ENCODE measurements around the gene LARP1. TPM values are rescaled to one million over a fixed set of nuclear protein-coding genes. Genes with fewer than 3 reads are reported as not detected.

LARP1 gene
- total RNA-seq, result 100 to 1,000 TPM; 225 to 339 TPM

GRCh38 chr5:154755361-154756008, at the start of gene LARP1:
Gene LARP1 (plus strand): TSS chr5:154755377. CDS start chr5:154755758, 381 bp downstream.
- Mint-ChIP-seq H3K27ac (peak within 1 kb of the TSS; percentile 99), H3K9me3 (ENCODE audit: low read depth) (no peaks in the 10 kb centered on the region), H3K36me3 (ENCODE audit: low read depth) (peaks cover 7% of the 10 kb centered on the region), H3K4me1 (peaks cover 41% of the 10 kb centered on the region), H3K4me3 (peak within 1 kb of the TSS; percentile 88), H3K27me3 (no peaks in the 10 kb centered on the region)
- ATAC-seq, result no peak
- CTCF ChIA-PET, result no interaction called here
- peak; percentile 57 for DNase-seq
- intact Hi-C loops (cut with DNase I, micrococcal nuclease), result loop anchor here (1.0 to 5.0 kb wide), 12 partner anchors 56 to 717 kb away; partner anchors contain the start of genes CNOT8 (in 2 of the 2), SAP30L (in 2 of the 2), FAM114A2 (in 1 of the 2) and GALNT10 (in 1 of the 2)
- POLR2A ChIA-PET, result no interaction called here

- no peak for ATAC-seq
- CTCF ChIA-PET, result no interaction called here
Measured at GRCh38 chr5:154706416-154706815, 48.8 kb upstream of the LARP1 start.

DNA sequence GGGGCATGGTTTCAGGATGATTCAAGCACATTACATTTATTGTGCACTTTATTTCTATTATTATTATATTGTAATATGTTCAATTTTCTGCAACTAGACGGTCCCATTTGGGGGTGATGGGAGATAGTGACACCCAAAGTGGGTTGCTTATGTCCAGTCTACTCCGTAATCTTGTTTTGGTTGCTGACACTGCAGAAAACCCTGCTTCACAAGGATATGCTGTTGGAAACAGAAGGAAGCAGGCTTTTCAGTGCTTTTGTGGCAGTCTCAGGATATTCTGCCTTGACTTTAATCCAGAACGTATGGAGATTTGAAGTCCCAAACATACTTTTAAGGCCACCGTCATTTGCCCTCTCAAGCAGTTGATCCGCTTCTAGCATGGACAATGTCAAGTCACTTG, 47.5 kb upstream of the LARP1 start:
- ChIA-PET POLR2A (no interaction called here), CTCF (no interaction called here)
- Mint-ChIP-seq H3K27ac (no peak overlapping the region), H3K36me3 (ENCODE audit: low read depth) (no peaks in the 10 kb centered on the region), H3K27me3 (no peaks in the 10 kb centered on the region), H3K9me3 (ENCODE audit: low read depth) (no peaks in the 10 kb centered on the region), H3K4me1 (no peaks in the 10 kb centered on the region), H3K4me3 (no peak overlapping the region)
- DNase-seq (no peak), ATAC-seq (no peak)
- intact Hi-C loops (cut with DNase I, micrococcal nuclease), result no loop called here

More at GRCh38 chr5:154706416-154706815, 48.8 kb upstream of the LARP1 start:
- H3K4me1 Mint-ChIP-seq, result no peaks in the 10 kb centered on the region
- H3K36me3 Mint-ChIP-seq (ENCODE audit: low read depth), result no peaks in the 10 kb centered on the region
- H3K27ac Mint-ChIP-seq, result no peak overlapping the region
- H3K4me3 Mint-ChIP-seq, result no peak overlapping the region
- intact Hi-C loops (cut with DNase I, micrococcal nuclease), result no loop called here
- POLR2A ChIA-PET, result no interaction called here
- H3K9me3 Mint-ChIP-seq (ENCODE audit: low read depth), result no peaks in the 10 kb centered on the region
- no peaks in the 10 kb centered on the region for H3K27me3 Mint-ChIP-seq
- DNase-seq, result no peak

GRCh38 chr5:154708207-154708606, 47.0 kb upstream of the LARP1 start:
- Mint-ChIP-seq H3K27me3 (no peaks in the 10 kb centered on the region), H3K4me1 (no peaks in the 10 kb centered on the region), H3K4me3 (no peak overlapping the region), H3K27ac (no peak overlapping the region), H3K36me3 (ENCODE audit: low read depth) (no peaks in the 10 kb centered on the region), H3K9me3 (ENCODE audit: low read depth) (no peaks in the 10 kb centered on the region)
- ATAC-seq (no peak), DNase-seq (no peak)
- intact Hi-C loops (cut with DNase I, micrococcal nuclease), result no loop called here
- CTCF ChIA-PET, result no interaction called here
- POLR2A ChIA-PET, result no interaction called here

DNA sequence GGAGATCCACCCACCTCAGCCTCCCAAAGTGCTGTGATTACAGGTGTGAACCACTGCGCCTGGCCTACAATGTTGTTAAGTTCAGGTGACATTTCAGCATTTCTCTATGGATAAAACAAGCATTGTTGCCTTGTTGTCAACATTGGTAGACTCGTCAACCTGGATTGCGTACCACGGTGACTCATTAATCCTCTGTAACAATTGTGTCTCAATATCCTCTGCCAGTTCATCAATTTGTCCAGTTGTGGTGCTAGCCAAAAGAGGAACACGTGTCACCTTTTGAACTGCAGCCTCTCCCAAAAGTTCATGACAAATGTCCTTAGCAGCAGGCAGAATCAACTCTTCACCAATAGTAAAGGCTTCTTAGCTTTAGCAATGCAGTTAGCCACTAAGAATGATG, 46.3 kb upstream of the LARP1 start:
- DNase-seq, result no peak
- H3K4me3 Mint-ChIP-seq, result no peak overlapping the region
- CTCF ChIA-PET, result interaction anchor here (1.0 kb wide), 1 partner anchor 59 kb away, joined by 5 read pairs; no protein-coding TSS in a partner anchor
- H3K27me3 Mint-ChIP-seq, result no peaks in the 10 kb centered on the region
- ATAC-seq, result no peak
- H3K27ac Mint-ChIP-seq, result no peak overlapping the region
- H3K4me1 Mint-ChIP-seq, result no peaks in the 10 kb centered on the region
- H3K9me3 Mint-ChIP-seq (ENCODE audit: low read depth), result no peaks in the 10 kb centered on the region
- intact Hi-C loops (cut with DNase I, micrococcal nuclease), result no loop called here
- POLR2A ChIA-PET, result no interaction called here
- no peaks in the 10 kb centered on the region for H3K36me3 Mint-ChIP-seq (ENCODE audit: low read depth)

DNA sequence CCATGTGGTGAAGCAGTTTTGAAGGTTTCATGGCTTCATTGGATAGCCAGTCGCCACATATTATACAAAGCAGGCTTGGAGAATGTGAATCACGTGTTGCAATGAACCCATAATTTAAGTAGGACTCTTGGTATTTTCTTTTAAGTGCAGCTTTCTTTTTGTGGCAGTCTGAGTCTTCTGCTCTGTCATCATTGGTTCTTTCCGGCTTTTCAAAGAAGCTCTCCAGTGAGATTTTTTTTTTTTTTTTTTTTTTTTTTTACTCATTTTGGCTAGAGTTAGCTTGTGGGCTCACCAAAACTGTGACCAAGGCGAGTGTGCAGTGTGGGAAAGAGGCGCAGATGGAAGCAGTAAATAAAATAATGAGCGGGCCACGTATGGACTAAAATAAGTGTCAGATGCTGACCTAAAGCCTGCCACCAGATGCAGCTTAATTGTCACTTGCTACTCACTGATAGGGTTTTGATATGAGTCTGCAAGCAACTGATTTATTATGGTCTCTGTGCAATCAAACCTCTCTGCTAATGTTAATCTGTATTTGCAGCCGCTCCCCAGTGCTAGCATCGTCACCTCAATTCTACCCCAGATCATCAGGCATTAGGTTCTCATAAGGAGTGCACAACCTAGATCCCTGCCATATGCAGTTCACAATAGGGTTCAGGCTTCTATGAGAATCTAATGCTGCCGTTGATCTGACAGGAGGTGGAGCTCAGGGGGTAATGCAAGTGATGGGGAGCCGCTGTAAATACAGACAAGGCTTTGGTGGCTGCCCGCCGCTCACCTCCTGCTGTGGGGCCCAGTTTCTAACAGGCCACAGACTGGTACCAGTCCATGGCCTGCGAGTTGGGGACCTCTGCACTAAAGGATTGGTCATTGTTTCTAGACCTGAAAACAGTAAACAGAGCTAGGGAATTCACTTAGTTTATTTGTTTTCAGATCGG, 45.5 kb upstream of the LARP1 start:
- ATAC-seq (no peak), DNase-seq (no peak)
- ChIA-PET CTCF (interaction anchor here (1.0 kb wide), 1 partner anchor 59 kb away, joined by 5 read pairs; no protein-coding TSS in a partner anchor), POLR2A (interaction anchor here (0.6 kb wide), 1 partner anchor 44 kb away, joined by 3 read pairs; no protein-coding TSS in a partner anchor)
- Mint-ChIP-seq H3K27me3 (no peaks in the 10 kb centered on the region), H3K4me1 (peaks cover 5% of the 10 kb centered on the region), H3K9me3 (ENCODE audit: low read depth) (no peaks in the 10 kb centered on the region), H3K4me3 (no peak overlapping the region), H3K36me3 (ENCODE audit: low read depth) (no peaks in the 10 kb centered on the region), H3K27ac (no peak overlapping the region)
- intact Hi-C loops (cut with DNase I, micrococcal nuclease), result no loop called here

- ChIA-PET CTCF (interaction anchor here (1.6 kb wide), 1 partner anchor 16 kb away, joined by 3 read pairs; no protein-coding TSS in a partner anchor), POLR2A (no interaction called here)
- H3K9me3 Mint-ChIP-seq (ENCODE audit: low read depth), result no peaks in the 10 kb centered on the region
- no peak overlapping the region for H3K27ac Mint-ChIP-seq
- H3K27me3 Mint-ChIP-seq, result no peaks in the 10 kb centered on the region
- no peak overlapping the region for H3K4me3 Mint-ChIP-seq
- DNase-seq, result no peak
- no peaks in the 10 kb centered on the region for H3K36me3 Mint-ChIP-seq (ENCODE audit: low read depth)
- no peak for ATAC-seq
- intact Hi-C loops (cut with DNase I, micrococcal nuclease), result no loop called here
- peaks cover 5% of the 10 kb centered on the region for H3K4me1 Mint-ChIP-seq
Measured at GRCh38 chr5:154712518-154713437, 42.4 kb upstream of the LARP1 start.

- H3K4me1 Mint-ChIP-seq, result peaks cover 5% of the 10 kb centered on the region
- no peaks in the 10 kb centered on the region for H3K36me3 Mint-ChIP-seq (ENCODE audit: low read depth)
- CTCF ChIA-PET, result interaction anchor here (1.0 to 1.6 kb wide), 2 partner anchors 14 to 16 kb away, joined by 3 read pairs; no protein-coding TSS in a partner anchor
- intact Hi-C loops (cut with DNase I, micrococcal nuclease), result no loop called here
- DNase-seq (no peak), ATAC-seq (no peak)
- POLR2A ChIA-PET, result no interaction called here
- H3K27ac Mint-ChIP-seq, result no peak overlapping the region
- no peaks in the 10 kb centered on the region for H3K27me3 Mint-ChIP-seq
- no peak overlapping the region for H3K4me3 Mint-ChIP-seq
- H3K9me3 Mint-ChIP-seq (ENCODE audit: low read depth), result no peaks in the 10 kb centered on the region
Measured at GRCh38 chr5:154713615-154714125, 41.5 kb upstream of the LARP1 start.

GRCh38 chr5:154714266-154714986, 40.8 kb upstream of the LARP1 start:
- H3K9me3 Mint-ChIP-seq (ENCODE audit: low read depth), result no peaks in the 10 kb centered on the region
- ATAC-seq, result peak; percentile 85
- no peaks in the 10 kb centered on the region for H3K27me3 Mint-ChIP-seq
- H3K36me3 Mint-ChIP-seq (ENCODE audit: low read depth), result no peaks in the 10 kb centered on the region
- peaks cover 5% of the 10 kb centered on the region for H3K4me1 Mint-ChIP-seq
- CTCF ChIA-PET, result interaction anchor here (0.5 to 1.6 kb wide), 5 partner anchors 14 to 736 kb away, joined by 3 read pairs; no protein-coding TSS in a partner anchor
- intact Hi-C loops (cut with DNase I, micrococcal nuclease), result no loop called here
- POLR2A ChIA-PET, result interaction anchor here (1.0 kb wide), 1 partner anchor 37 kb away, joined by 3 read pairs; no protein-coding TSS in a partner anchor
- H3K4me3 Mint-ChIP-seq, result no peak overlapping the region
- peak; percentile 7 for DNase-seq
- no peak overlapping the region for H3K27ac Mint-ChIP-seq

DNA sequence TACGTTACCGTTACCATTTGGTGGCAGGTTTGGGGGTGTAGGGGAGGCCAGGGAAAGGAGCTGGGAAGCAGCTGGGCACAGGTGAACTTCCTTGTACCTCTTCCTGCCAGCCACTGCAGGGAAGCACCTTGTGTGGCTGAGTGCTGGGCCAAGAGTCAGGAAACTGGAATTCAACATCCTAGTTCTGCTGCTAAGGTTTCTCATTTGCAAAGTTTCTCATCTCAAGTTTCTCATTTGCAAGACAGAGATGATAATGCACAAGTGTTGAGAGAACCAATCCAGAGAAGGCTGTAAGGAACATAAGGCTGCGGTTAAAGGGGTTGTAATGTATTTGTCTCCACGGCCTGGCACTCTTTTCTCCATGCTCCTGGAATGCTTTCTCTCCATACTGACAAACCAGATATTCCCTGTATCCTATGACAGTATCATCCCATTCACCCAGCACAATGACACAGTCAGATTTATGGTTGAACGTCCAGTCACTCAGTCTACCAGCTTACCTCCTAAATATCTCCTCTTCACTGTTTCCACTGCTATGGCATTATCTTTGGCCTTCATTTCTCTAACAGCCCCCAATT, 33.6 kb upstream of the LARP1 start:
- ChIA-PET CTCF (no interaction called here), POLR2A (no interaction called here)
- Mint-ChIP-seq H3K27ac (no peak overlapping the region), H3K4me3 (no peak overlapping the region), H3K4me1 (no peaks in the 10 kb centered on the region), H3K9me3 (ENCODE audit: low read depth) (no peaks in the 10 kb centered on the region), H3K36me3 (ENCODE audit: low read depth) (no peaks in the 10 kb centered on the region), H3K27me3 (no peaks in the 10 kb centered on the region)
- intact Hi-C loops (cut with DNase I, micrococcal nuclease), result no loop called here
- DNase-seq (no peak), ATAC-seq (no peak)
